ENCODE data around the gene SKAP1. TPM values are rescaled to one million over a fixed set of nuclear protein-coding genes. Genes with fewer than 3 reads are reported as not detected.

The SKAP1 gene
- total and polyA plus RNA-seq, 2 of the 13 experiments (the other 11 are each of a cell fraction or from before 2014, with no cell fraction given): 0.21 TPM; not detected in 1

GRCh38 chr17:48441862-48442261 lies 11.8 kb upstream of the SKAP1 start:
- in situ Hi-C loops (cut with HindIII; ENCODE audit: extremely low pct_ligation_motif_present, low pct_unique_long_range_greater_than_20kb): no loop called here
- TF ChIP-seq BRD4 (CRISPR knock-in tag; IDR thresholded peaks at IDR 0.05): no peak
- no peak for TF ChIP-seq MTF2 (CRISPR knock-in tag; IDR thresholded peaks at IDR 0.05; ENCODE audit: borderline replicate concordance)
- TF ChIP-seq PRDM10 (CRISPR knock-in tag; IDR thresholded peaks at IDR 0.05; ENCODE audit: low read depth): no peak
- no peak for TF ChIP-seq GLMP (CRISPR knock-in tag; IDR thresholded peaks at IDR 0.05; ENCODE audit: borderline replicate concordance)
- TF ChIP-seq MYNN (CRISPR knock-in tag; IDR thresholded peaks at IDR 0.05; ENCODE audit: low read depth): no peak
- ChIA-PET CTCF (ENCODE audit: low intra/inter-chr PET ratio, low total read pairs) (no interaction called here), POLR2A (no interaction called here)
- no peaks in the 10 kb centered on the region for H3K36me3 ChIP-seq (replicated peaks in 1 of 2; ENCODE audit: control insufficient read depth in 1 of 2, insufficient read depth in 2 of 2, low read length in 2 of 2)
- intact Hi-C loops (cut with micrococcal nuclease; ENCODE audit: unreplicated experiment): no loop called here
- ATAC-seq (no peak), DNase-seq (ENCODE audit: low spot score) (no peak), FAIRE-seq (no peak)
- H4K20me1 ChIP-seq (ENCODE audit: insufficient read depth, low read length): no peaks in the 10 kb centered on the region
- H3K9me3 ChIP-seq (ENCODE audit: low read length): no peaks in the 10 kb centered on the region
- H3K4me2 ChIP-seq (ENCODE audit: low read depth, low read length): no peak overlapping the region
- peaks cover 3 to 42% of the 10 kb centered on the region in 2 experiments; a peak in 4 of 5 replicates for H3K27me3 ChIP-seq (ENCODE audit: control insufficient read depth in 1 of 2, insufficient read depth in 2 of 2, low read length in 2 of 2)
- no TSS peak for BruUV-seq (replicated peaks)
- H2AFZ ChIP-seq (ENCODE audit: low read length): no peak overlapping the region
- WGBS (ENCODE audit: low lambda C conversion rate): 14% methylated on average over 4 of the region's 4 CpGs
- H3K79me2 ChIP-seq (ENCODE audit: insufficient read depth, low read length): no peaks in the 10 kb centered on the region
- no peak overlapping the region for H3K4me3 ChIP-seq (replicated peaks in 1 of 3; ENCODE audit: insufficient read depth in 1 of 3, low read depth in 2 of 3, low read length in 3 of 3)
- no peak overlapping the region for H3K27ac ChIP-seq (ENCODE audit: extremely low read length, insufficient read depth, low read length)
- no peak overlapping the region for H3K9ac ChIP-seq (ENCODE audit: insufficient read depth, low read depth, low read length)
- H3K4me1 ChIP-seq (ENCODE audit: insufficient read depth, low read length): no peaks in the 10 kb centered on the region

All from HepG2 (cell line).